Rectal smooth muscle tissue (tissue), 1 donor: ENCODE results near the gene ACADS.
A peak's percentile ranks its signal among the peaks of the same experiment; 100 is the strongest.

Source experiments
- H3K27ac ChIP-seq: one replicate; pipeline ENCODE4 v1.7.0; 2013; ENCODE audit warnings: low read depth, low read length, inconsistent platforms
- H3K27me3 ChIP-seq: one replicate; pipeline ENCODE4 v1.7.0; 2013; ENCODE audit warnings: low read length; ENCODE audit not compliant: control insufficient read depth, insufficient read depth
- H3K36me3 ChIP-seq: one replicate; pipeline ENCODE4 v1.7.0; 2013; ENCODE audit warnings: low read length; ENCODE audit not compliant: control insufficient read depth, insufficient read depth
- H3K4me1 ChIP-seq: one replicate; pipeline ENCODE4 v1.7.0; 2013; ENCODE audit warnings: low read length; ENCODE audit not compliant: control insufficient read depth, insufficient read depth
- H3K4me3 ChIP-seq: one replicate; pipeline ENCODE4 v1.7.0; 2013; ENCODE audit warnings: low read length
- H3K9ac ChIP-seq: one replicate; pipeline ENCODE4 v1.7.0; 2013; ENCODE audit warnings: low read length

Gene ACADS

GRCh38 chr12:120706029-120706428 lies 19.6 kb upstream of the ACADS start:
- no peak overlapping the region for H3K9ac ChIP-seq
- peaks cover 2% of the 10 kb centered on the region for H3K36me3 ChIP-seq
- H3K4me3 ChIP-seq = no peak overlapping the region
- no peaks in the 10 kb centered on the region for H3K27me3 ChIP-seq
- H3K27ac ChIP-seq = no peak overlapping the region
- no peaks in the 10 kb centered on the region for H3K4me1 ChIP-seq

DNA sequence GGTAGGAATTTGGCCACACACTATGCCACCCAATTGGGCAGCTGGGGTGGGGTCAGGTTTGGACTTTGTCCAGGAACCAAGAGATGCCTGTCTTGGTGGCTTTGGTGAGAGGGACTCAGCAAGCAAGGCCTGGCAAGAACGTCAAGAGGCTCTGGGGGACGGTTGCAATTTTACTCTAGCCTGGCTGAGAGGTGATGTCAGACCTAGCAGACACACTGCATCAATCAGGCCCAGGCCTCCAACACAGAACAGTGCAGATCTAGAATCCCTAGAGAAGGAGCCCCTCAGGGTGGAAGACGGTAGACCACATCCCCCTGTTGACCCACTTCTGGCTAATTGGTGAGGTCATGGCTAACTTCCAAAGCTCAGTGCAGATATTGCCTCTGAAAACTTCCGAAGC lies 17.0 kb upstream of the ACADS start:
- Histone ChIP-seq H3K27me3 (no peaks in the 10 kb centered on the region), H3K4me1 (peaks cover 5% of the 10 kb centered on the region)

DNA sequence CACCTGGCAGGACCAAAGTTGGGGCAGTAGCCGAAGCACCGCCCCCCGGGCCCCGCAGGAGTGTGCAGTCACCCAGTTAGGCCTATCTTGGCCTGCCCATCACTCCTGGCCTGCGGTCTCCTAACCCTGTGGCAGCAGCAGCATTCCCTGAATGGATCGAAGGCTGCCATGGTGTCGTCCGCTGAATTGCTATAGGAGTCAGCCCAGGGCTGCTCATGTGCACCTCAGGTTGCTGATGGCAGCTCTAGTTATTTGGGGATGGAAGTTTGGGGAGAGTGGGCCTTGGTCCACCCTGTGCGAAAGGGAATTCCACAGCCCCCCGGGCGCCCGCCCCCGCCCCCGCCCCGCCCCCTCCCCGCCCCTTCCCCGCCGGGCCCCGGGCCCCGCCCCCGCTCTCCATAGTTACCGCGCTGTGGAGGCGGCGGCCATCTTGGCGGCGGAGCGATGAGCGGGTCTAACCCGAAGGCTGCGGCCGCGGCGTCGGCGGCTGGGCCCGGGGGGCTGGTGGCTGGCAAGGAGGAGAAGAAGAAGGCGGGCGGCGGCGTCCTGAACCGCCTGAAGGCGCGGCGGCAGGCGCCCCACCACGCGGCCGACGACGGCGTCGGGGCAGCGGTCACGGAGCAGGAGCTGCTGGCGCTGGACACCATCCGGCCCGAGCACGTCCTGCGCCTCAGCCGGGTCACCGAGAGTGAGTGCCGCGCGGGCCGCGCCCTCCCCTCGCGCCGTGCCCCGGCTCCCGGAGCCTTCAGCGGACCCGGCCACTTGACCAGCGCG lies 15.4 kb upstream of the ACADS start, which contains the start of gene UNC119B:
UNC119B (plus strand) TSS at position 428 of the 774 bp plus-strand sequence; CDS start at position 445, 17 bp downstream.
- Histone ChIP-seq H3K4me3 (peak within 1 kb of the TSS; percentile 76), H3K36me3 (peaks cover 5% of the 10 kb centered on the region), H3K27me3 (no peaks in the 10 kb centered on the region), H3K4me1 (peaks cover 8% of the 10 kb centered on the region), H3K9ac (no peak within 1 kb of the TSS), H3K27ac (peak within 1 kb of the TSS; percentile 58)

More for the DNA sequence above, 17.0 kb upstream of the ACADS start:
- Histone ChIP-seq H3K9ac (no peak overlapping the region), H3K36me3 (peaks cover 1% of the 10 kb centered on the region), H3K27ac (no peak overlapping the region), H3K4me3 (no peak overlapping the region)

GRCh38 chr12:120710805-120711296 lies 14.8 kb upstream of the ACADS start:
- Histone ChIP-seq H3K4me1 (peaks cover 8% of the 10 kb centered on the region), H3K27ac (peak overlapping the region; percentile 58)

GRCh38 chr12:120711411-120711810 lies 14.2 kb upstream of the ACADS start:
- peaks cover 11% of the 10 kb centered on the region for H3K36me3 ChIP-seq
- H3K4me3 ChIP-seq = peak overlapping the region; percentile 76
- no peaks in the 10 kb centered on the region for H3K27me3 ChIP-seq
- no peak overlapping the region for H3K27ac ChIP-seq
- no peak overlapping the region for H3K9ac ChIP-seq
- peaks cover 8% of the 10 kb centered on the region for H3K4me1 ChIP-seq

More at GRCh38 chr12:120710805-120711296, 14.8 kb upstream of the ACADS start:
- peak overlapping the region; percentile 76 for H3K4me3 ChIP-seq
- peaks cover 6% of the 10 kb centered on the region for H3K36me3 ChIP-seq
- no peaks in the 10 kb centered on the region for H3K27me3 ChIP-seq
- H3K9ac ChIP-seq = no peak overlapping the region

GRCh38 chr12:120712610-120713009 lies 13.0 kb upstream of the ACADS start:
- Histone ChIP-seq H3K27me3 (no peaks in the 10 kb centered on the region), H3K36me3 (peaks cover 12% of the 10 kb centered on the region), H3K27ac (no peak overlapping the region), H3K4me3 (no peak overlapping the region), H3K4me1 (peaks cover 8% of the 10 kb centered on the region), H3K9ac (no peak overlapping the region)

GRCh38 chr12:120713861-120714482 lies 11.7 kb upstream of the ACADS start:
- peaks cover 8% of the 10 kb centered on the region for H3K4me1 ChIP-seq
- peaks cover 18% of the 10 kb centered on the region for H3K36me3 ChIP-seq
- H3K27me3 ChIP-seq = no peaks in the 10 kb centered on the region
- H3K27ac ChIP-seq = no peak overlapping the region
- no peak overlapping the region for H3K4me3 ChIP-seq
- no peak overlapping the region for H3K9ac ChIP-seq

DNA sequence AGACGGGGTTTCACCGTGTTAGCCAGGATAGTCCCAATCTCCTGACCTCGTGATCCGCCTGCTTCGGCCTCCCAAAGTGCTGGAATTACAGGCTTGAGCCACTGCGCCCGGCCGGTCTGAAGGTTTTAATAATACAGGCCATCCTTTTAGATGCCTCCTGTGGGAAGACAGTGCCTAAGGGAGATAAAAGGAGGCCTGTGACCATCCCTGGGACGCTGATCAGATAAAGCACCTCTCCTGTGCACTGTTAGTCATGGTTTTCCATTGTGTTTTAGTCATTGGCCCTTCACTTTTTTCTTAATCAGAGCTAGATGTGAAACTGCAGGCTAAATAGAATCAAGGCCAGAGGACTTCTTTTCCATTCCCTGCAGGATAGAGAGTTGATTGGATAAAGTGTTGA lies 7.6 kb upstream of the ACADS start:
- Histone ChIP-seq H3K36me3 (peaks cover 30% of the 10 kb centered on the region), H3K4me1 (peaks cover 3% of the 10 kb centered on the region), H3K4me3 (no peak overlapping the region), H3K27me3 (no peaks in the 10 kb centered on the region), H3K9ac (no peak overlapping the region), H3K27ac (no peak overlapping the region)

GRCh38 chr12:120719072-120719471 lies 6.6 kb upstream of the ACADS start:
- H3K4me1 ChIP-seq = no peaks in the 10 kb centered on the region
- H3K27me3 ChIP-seq = no peaks in the 10 kb centered on the region
- H3K4me3 ChIP-seq = no peak overlapping the region
- H3K9ac ChIP-seq = no peak overlapping the region
- peaks cover 30% of the 10 kb centered on the region for H3K36me3 ChIP-seq
- no peak overlapping the region for H3K27ac ChIP-seq

DNA sequence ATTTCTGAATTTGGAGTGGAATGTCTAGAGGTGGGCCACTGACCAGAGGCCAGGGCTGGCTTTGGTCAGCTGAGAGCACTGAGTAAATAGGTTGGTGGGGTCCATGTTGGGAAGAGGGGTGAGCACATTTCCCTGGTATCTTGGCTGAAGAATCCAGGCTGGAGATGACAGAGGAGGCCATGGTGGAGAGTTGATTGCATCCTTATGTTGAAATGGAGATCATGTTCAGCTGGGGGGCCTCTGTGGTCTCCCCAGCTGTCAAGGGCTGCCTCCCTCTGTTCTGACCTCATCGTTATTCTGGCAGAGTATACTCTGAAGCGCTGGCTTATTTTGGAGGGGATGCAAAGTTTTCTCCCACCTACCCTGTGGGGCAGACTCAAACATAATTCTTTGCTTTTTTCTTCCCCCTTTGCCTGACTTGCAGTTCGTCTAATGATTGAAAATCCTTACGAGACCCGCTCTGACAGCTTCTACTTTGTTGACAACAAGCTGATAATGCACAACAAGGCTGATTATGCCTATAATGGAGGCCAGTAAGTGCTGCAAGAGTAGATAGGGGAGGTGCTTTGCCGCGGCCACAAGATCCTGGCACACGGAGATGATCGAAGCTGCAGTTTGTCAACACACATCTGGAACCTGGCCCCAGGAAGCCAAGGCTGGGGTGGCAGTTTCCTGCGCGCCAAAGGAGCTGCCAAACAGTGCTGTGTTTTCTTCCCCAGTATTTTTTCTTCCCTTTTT lies 6.0 kb upstream of the ACADS start:
- Histone ChIP-seq H3K27me3 (no peaks in the 10 kb centered on the region), H3K27ac (no peak overlapping the region), H3K36me3 (peaks cover 28% of the 10 kb centered on the region), H3K4me3 (no peak overlapping the region), H3K4me1 (no peaks in the 10 kb centered on the region), H3K9ac (no peak overlapping the region)

DNA sequence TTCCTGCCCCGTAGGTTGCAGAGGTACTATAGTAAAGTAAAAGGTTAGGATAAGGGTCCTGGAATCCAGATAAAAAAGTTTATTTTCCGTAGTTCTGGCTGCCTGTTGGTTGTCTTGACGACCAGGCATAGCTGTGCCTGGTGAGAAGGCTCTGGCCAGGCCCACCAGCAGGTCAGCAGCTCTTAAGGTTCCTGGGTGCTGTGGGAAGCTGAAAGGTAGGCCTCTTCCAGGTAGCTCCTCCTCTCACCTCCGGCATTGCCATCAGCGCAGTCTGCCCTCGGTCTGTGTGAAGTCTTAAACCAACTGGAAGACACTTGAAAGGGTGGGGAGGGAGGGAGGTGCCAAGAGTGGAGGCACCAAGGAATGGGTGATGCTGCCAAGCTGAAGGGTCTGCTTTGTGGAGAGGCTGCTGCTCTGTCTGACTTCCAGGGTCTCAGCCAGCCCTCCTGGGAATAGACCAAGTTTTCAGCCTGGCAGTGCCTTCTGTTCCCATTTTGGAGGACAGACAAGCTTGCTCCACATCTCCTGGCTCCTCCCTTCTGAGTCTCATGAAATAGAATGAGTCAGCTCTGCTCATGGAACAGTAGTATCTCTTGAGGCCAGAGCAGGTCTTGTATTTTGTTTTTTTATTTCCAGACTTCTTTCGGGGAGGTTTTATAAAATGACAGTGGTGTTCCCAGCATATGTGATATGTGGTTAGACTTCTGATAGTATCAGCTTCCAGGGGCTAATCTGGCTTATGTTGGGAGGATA lies 5.2 kb upstream of the ACADS start:
- Histone ChIP-seq H3K9ac (no peak overlapping the region), H3K4me3 (no peak overlapping the region), H3K27ac (no peak overlapping the region), H3K4me1 (no peaks in the 10 kb centered on the region), H3K27me3 (no peaks in the 10 kb centered on the region), H3K36me3 (peaks cover 25% of the 10 kb centered on the region)
